Endothelial cell of umbilical vein (primary cell): ENCODE data around the gene GLDC. TPM values are rescaled to one million over a fixed set of nuclear protein-coding genes. Genes with fewer than 3 reads are reported as not detected.

Experiments used
- BruUV-seq: library from RNA; stranded (reverse); fragments of 400-500 nt; replicated peaks from 2 replicates; lab custom pipeline; 2021; lab: Mats Ljungman, UMichigan
- CTCF ChIA-PET: fragments of 300-600, 350-600 bp; sonication (Branson Sonifier 250); formaldehyde crosslinking; loops from one replicate; lab custom pipeline; 2021; ENCODE audit warnings: antibody characterized with exemption, inconsistent platforms; lab: Charles Lee
- POLR2A ChIA-PET: fragments of 300-600, 350-600 bp; sonication (Branson Sonifier 250); formaldehyde crosslinking; loops from one replicate; lab custom pipeline; 2021; ENCODE audit warnings: antibody characterized with exemption, inconsistent platforms; lab: Charles Lee
- DNase-seq: peaks from one replicate; pipeline ENCODE4 v3.0.0-alpha.2; 2011; ENCODE audit warnings: low read depth, low spot score
- FAIRE-seq: peaks from 2 replicates; lab custom pipeline; 2011; peaks lifted over from hg19 to GRCh38; lab: Jason Lieb, UNC
- H2AFZ ChIP-seq: 2 replicates; pipeline ENCODE4 v1.6.0; 2012; ENCODE audit warnings: low read depth, low read length, control low read depth, inconsistent platforms
- H3K27ac ChIP-seq: 2 replicates; pipeline ENCODE4 v1.5.1; 2011; ENCODE audit warnings: low read depth, mild to moderate bottlenecking, control low read depth, low read length, moderate library complexity; ENCODE audit not compliant: insufficient read depth
- H3K27me3 ChIP-seq, 2 experiments: 2 replicates each; pipeline versions ENCODE4 v1.6.0 to v1.6.1; 2011; ENCODE audit warnings: low read length in 2 of 2, mixed read lengths in 1 of 2; ENCODE audit not compliant: control insufficient read depth in 2 of 2, insufficient read depth in 2 of 2
- H3K36me3 ChIP-seq, 2 experiments: 2 replicates in 1 of 2; 3 replicates in 1 of 2; pipeline ENCODE4 v1.5.1; 2011; ENCODE audit warnings: low read length in 2 of 2, mild to moderate bottlenecking in 1 of 2, moderate library complexity in 1 of 2; ENCODE audit not compliant: control insufficient read depth in 2 of 2, insufficient read depth in 2 of 2; ENCODE audit errors: extremely low read depth in 1 of 2
- H3K4me1 ChIP-seq: 3 replicates; pipeline ENCODE4 v1.5.1; 2011; ENCODE audit warnings: mild to moderate bottlenecking, low read length; ENCODE audit not compliant: control insufficient read depth, insufficient read depth; ENCODE audit errors: extremely low read depth
- H3K4me2 ChIP-seq: 2 replicates; pipeline ENCODE4 v1.6.1; 2011; ENCODE audit warnings: low read length, control low read depth, mixed read lengths; ENCODE audit not compliant: insufficient read depth
- H3K4me3 ChIP-seq, 3 experiments: fragments of 200-600 bp in 1 of 3; sonication (generic), shearing (Covaris generic) in 1 of 3; replicated peaks in 1 of 3; 2 replicates each; pipeline ENCODE4 v1.5.1; 2011 to 2016; ENCODE audit warnings: control low read depth in 3 of 3, low read length in 3 of 3, mild to moderate bottlenecking in 2 of 3, inconsistent platforms in 1 of 3, low read depth in 1 of 3, moderate library complexity in 1 of 3; ENCODE audit not compliant: insufficient read depth in 1 of 3
- H3K79me2 ChIP-seq: 2 replicates; pipeline ENCODE4 v1.6.0; 2012; ENCODE audit warnings: low read length, inconsistent platforms; ENCODE audit not compliant: control insufficient read depth, insufficient read depth
- H3K9ac ChIP-seq: replicated peaks from 2 replicates; pipeline ENCODE3; 2011; ENCODE audit warnings: low read length, control low read depth; ENCODE audit not compliant: insufficient read depth; ENCODE audit errors: extremely low read depth
- H3K9me1 ChIP-seq: replicated peaks from 3 replicates; pipeline ENCODE4 v1.6.0; 2011; ENCODE audit warnings: mild to moderate bottlenecking, low read length; ENCODE audit not compliant: control insufficient read depth, insufficient read depth; ENCODE audit errors: extremely low read depth
- H3K9me3 ChIP-seq: replicated peaks from 2 replicates; pipeline ENCODE4 v1.5.1; 2012; ENCODE audit warnings: low read length, inconsistent platforms; ENCODE audit not compliant: control insufficient read depth, insufficient read depth
- H4K20me1 ChIP-seq: replicated peaks from 2 replicates; pipeline ENCODE3; 2011; ENCODE audit warnings: mild to moderate bottlenecking, low read length; ENCODE audit not compliant: control insufficient read depth, insufficient read depth; ENCODE audit errors: extremely low read depth
- EZH2 ChIP-seq: IDR thresholded peaks from 2 replicates; pipeline ENCODE4 v1.6.1; 2012; ENCODE audit warnings: borderline replicate concordance, low read depth, mild to moderate bottlenecking, moderate library complexity, low read length, inconsistent platforms; ENCODE audit not compliant: severe bottlenecking
- FOS ChIP-seq: IDR thresholded peaks from 2 replicates; pipeline ENCODE4 v1.6.1; 2011; ENCODE audit warnings: mild to moderate bottlenecking, low read length, moderate library complexity, borderline replicate concordance; ENCODE audit not compliant: insufficient read depth
- GATA2 ChIP-seq: IDR thresholded peaks from 2 replicates; pipeline ENCODE4 v1.7.0; 2011; ENCODE audit warnings: low read depth, mild to moderate bottlenecking, moderate library complexity, mixed read lengths, low read length; ENCODE audit not compliant: insufficient read length, insufficient read depth
- JUN ChIP-seq: IDR thresholded peaks from 2 replicates; pipeline ENCODE4 v1.6.1; 2011; ENCODE audit warnings: borderline replicate concordance, low read depth; ENCODE audit not compliant: insufficient read length, insufficient read depth
- MYC ChIP-seq: IDR thresholded peaks from one replicate; pipeline ENCODE4 v1.6.1; 2011; ENCODE audit warnings: mild to moderate bottlenecking, low read depth, low read length
- POLR2A ChIP-seq: IDR thresholded peaks from 2 replicates; pipeline ENCODE4 v1.6.1; 2012; ENCODE audit warnings: low read depth, mild to moderate bottlenecking, control low read depth, low read length
- POLR2AphosphoS5 ChIP-seq: IDR thresholded peaks from 2 replicates; pipeline ENCODE4 v1.6.1; 2012; ENCODE audit warnings: low read depth, mild to moderate bottlenecking, control low read depth, low read length, moderate library complexity; ENCODE audit not compliant: insufficient read depth
- dilution Hi-C: fragments of 300-500 bp; cut with MboI; formaldehyde crosslinking; loops from one replicate; pipeline ENCODE4 v1.15.0; 2019; ENCODE audit warnings: low sequenced_read_pairs; ENCODE audit not compliant: extremely low pct_ligation_motif_present
- intact Hi-C: fragments of 100-400 bp; cut with micrococcal nuclease; formaldehyde crosslinking; loops from one replicate; pipeline ENCODE4 v1.10.0; 2022
- polyA plus RNA-seq, 4 experiments: library from polyadenylated mRNA; depleted of rRNA in 3 of 4; stranded (reverse) in 3 of 4; unstranded in 1 of 4; fragments of >200 nt; gene quantifications; 2 replicates each; pipeline versions ENCODE4 v1.2.1 to v1.2.3, GENCODE V29; 2011 to 2012; ENCODE audit warnings: missing spikeins in 1 of 4
- total RNA-seq: library from RNA; stranded (reverse); gene quantifications from 2 replicates; pipeline ENCODE4 v1.2.3, GENCODE V29; 2021
- TF ChIP-seq, protein P1 (sequence below), 2 donors: IDR thresholded peaks; 1 replicate in 1 of 2; 2 replicates in 1 of 2; pipeline ENCODE4 v1.5.1; 2011; ENCODE audit warnings: low read length in 2 of 2, mild to moderate bottlenecking in 2 of 2, moderate library complexity in 2 of 2, control low read depth in 1 of 2, inconsistent platforms in 1 of 2, low read depth in 1 of 2; ENCODE audit not compliant: insufficient read depth in 1 of 2; ENCODE audit errors: extremely low read depth in 1 of 2
- TF ChIP-seq, protein P2 (sequence below): IDR thresholded peaks from 2 replicates; pipeline ENCODE4 v1.6.1; 2011; ENCODE audit not compliant: insufficient read depth, insufficient read length

The GLDC gene
- total and polyA plus RNA-seq, 2 donors (not counting 3 experiments of a cell fraction or from before 2014, with no cell fraction given): 1.8 to 2.6 TPM

DNA sequence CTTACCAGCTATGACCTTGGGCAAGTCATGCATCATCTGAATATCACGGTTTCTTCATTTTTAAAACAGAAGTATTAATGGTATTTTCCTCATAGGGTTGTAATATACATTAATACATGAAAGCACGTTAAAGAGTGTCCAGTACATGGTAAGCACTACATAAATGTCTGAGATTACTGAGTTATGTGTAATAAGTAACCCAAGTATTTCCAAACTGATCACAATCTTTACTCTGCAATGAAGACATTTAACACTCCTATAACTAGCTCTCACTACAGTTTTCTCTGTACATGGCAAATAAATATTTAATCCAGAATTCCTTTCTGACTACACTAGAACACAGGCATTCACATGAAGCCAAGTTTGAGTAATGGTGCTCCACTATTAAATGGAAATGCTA lies 4.0 kb downstream of the GLDC start:
- dilution Hi-C loops: no loop called here
- Histone ChIP-seq H3K9me1 (no peaks in the 10 kb centered on the region), H2AFZ (no peak overlapping the region), H3K9ac (no peak overlapping the region), H3K4me1 (peaks cover 3% of the 10 kb centered on the region), H3K4me2 (no peak overlapping the region), H3K79me2 (no peaks in the 10 kb centered on the region), H3K27me3 (peaks cover 33 to 41% of the 10 kb centered on the region in 2 experiments), H3K27ac (no peak overlapping the region), H4K20me1 (no peaks in the 10 kb centered on the region), H3K9me3 (no peaks in the 10 kb centered on the region), H3K4me3 (no peak overlapping the region), H3K36me3 (no peaks in the 10 kb centered on the region)
- no TSS peak for BruUV-seq
- FAIRE-seq: no peak
- intact Hi-C loops: no loop called here
- no peak for DNase-seq
- CTCF ChIA-PET: interaction anchor here (1.0 to 1.4 kb wide), 3 partner anchors 10 to 98 kb away, joined by 3 to 4 read pairs (median 3); no protein-coding TSS in a partner anchor
- POLR2A ChIA-PET: no interaction called here
- no peak for TF ChIP-seq POLR2AphosphoS5

DNA sequence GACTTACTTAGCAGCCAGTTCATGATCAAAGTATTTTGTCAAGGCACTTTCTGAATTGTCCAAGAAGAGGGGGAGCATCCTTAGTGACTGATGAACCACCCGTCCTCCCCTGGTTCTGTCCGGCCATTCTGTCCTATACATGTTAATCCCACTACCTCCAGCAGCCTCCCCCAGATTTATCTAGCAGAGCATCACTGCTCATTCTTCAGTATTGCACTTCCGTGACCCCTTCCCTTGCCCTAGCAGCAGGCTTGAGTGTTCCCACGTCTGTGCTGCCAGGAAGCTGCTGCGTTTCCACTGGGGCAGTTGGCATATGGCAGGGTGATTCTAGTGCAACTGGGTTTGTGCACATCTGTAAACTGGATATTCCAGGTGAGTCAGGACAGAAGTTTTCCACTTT lies 4.5 kb downstream of the GLDC start:
- H3K79me2 ChIP-seq: no peaks in the 10 kb centered on the region
- DNase-seq (no peak), FAIRE-seq (no peak)
- POLR2A ChIA-PET: no interaction called here
- no peak overlapping the region for H3K9ac ChIP-seq
- no peaks in the 10 kb centered on the region for H3K9me3 ChIP-seq
- H3K4me3 ChIP-seq: no peak overlapping the region
- H4K20me1 ChIP-seq: no peaks in the 10 kb centered on the region
- peaks cover 3% of the 10 kb centered on the region for H3K4me1 ChIP-seq
- BruUV-seq: no TSS peak
- no peak for TF ChIP-seq FOS
- no peak for TF ChIP-seq POLR2AphosphoS5
- no peak for TF ChIP-seq EZH2
- no peak for TF ChIP-seq JUN
- TF ChIP-seq, protein P1, sequence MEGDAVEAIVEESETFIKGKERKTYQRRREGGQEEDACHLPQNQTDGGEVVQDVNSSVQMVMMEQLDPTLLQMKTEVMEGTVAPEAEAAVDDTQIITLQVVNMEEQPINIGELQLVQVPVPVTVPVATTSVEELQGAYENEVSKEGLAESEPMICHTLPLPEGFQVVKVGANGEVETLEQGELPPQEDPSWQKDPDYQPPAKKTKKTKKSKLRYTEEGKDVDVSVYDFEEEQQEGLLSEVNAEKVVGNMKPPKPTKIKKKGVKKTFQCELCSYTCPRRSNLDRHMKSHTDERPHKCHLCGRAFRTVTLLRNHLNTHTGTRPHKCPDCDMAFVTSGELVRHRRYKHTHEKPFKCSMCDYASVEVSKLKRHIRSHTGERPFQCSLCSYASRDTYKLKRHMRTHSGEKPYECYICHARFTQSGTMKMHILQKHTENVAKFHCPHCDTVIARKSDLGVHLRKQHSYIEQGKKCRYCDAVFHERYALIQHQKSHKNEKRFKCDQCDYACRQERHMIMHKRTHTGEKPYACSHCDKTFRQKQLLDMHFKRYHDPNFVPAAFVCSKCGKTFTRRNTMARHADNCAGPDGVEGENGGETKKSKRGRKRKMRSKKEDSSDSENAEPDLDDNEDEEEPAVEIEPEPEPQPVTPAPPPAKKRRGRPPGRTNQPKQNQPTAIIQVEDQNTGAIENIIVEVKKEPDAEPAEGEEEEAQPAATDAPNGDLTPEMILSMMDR (IDR thresholded peaks at IDR 0.05; ENCODE audit: extremely low read depth in 1 of 2, insufficient read depth in 1 of 2, low read depth in 1 of 2, low read length in 2 of 2): no peak
- no peak for TF ChIP-seq GATA2
- no peak for TF ChIP-seq POLR2A
- TF ChIP-seq, protein P2, sequence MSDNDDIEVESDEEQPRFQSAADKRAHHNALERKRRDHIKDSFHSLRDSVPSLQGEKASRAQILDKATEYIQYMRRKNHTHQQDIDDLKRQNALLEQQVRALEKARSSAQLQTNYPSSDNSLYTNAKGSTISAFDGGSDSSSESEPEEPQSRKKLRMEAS: no peak
- TF ChIP-seq MYC: no peak
- H2AFZ ChIP-seq: no peak overlapping the region
- no peaks in the 10 kb centered on the region for H3K9me1 ChIP-seq
- no peaks in the 10 kb centered on the region for H3K36me3 ChIP-seq
- CTCF ChIA-PET: interaction anchor here (1.0 to 1.6 kb wide), 4 partner anchors 10 to 99 kb away, joined by 3 to 4 read pairs (median 3); no protein-coding TSS in a partner anchor
- no peak overlapping the region for H3K27ac ChIP-seq
- dilution Hi-C loops: no loop called here
- peaks cover 33 to 37% of the 10 kb centered on the region in 2 experiments for H3K27me3 ChIP-seq
- intact Hi-C loops: no loop called here
- no peak overlapping the region for H3K4me2 ChIP-seq
